GM19455 (cell line): ENCODE results near the gene LMBR1.
"Not testable (repeated sequence)": the region's sequence is repeated elsewhere in the genome, so short reads cannot be mapped to it uniquely, and the experiment has no call there.

ENCODE experiments used
- ATAC-seq: cut with Tn5 transposase; IDR thresholded peaks from one replicate; pipeline ENCODE4 v1.9.1; 2021; ENCODE audit not compliant: unreplicated experiment

Gene LMBR1

DNA sequence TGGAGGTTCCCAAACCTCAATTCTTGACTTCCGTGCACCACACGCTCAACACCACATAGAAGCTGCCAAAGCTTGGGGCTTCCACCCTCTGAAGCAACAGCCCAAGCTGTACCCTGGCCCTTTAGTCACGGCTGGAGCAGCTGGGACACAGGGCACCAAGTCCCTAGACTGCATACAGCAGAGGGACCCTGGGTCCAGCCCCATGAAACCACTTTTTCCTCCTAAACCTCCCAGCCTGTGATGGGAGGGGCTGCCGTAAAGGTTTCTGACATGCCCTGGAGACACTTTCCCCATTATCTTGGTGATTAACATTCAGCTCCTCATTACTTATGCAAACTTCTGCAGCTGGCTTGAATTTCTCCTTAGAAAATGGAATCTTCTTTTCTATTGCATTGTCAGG, 194.5 kb downstream of the LMBR1 start:
- ATAC-seq, result not testable (repeated sequence)

DNA sequence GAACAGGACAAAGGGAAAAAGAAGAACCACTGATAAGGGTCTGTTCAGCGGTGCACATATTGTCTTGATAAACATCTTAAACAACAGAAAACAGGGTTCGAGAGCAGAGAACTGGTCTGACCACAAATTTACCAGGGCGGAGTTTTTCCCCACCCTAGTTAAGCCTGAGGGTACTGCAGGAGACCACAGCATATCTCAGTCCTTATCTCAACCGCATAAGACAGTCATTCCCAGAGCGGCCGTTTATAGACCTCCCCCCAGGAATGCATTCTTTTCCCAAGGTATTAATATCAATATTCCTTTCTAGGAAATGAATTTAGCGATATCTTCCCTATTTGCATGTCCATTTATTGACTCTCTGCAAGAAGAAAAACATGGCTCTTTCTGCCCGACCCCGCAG, 195.7 kb downstream of the LMBR1 start:
- ATAC-seq, result not testable (repeated sequence)

- no peak for ATAC-seq
Observed at GRCh38 chr7:156693627-156694026, 199.4 kb downstream of the LMBR1 start.

DNA sequence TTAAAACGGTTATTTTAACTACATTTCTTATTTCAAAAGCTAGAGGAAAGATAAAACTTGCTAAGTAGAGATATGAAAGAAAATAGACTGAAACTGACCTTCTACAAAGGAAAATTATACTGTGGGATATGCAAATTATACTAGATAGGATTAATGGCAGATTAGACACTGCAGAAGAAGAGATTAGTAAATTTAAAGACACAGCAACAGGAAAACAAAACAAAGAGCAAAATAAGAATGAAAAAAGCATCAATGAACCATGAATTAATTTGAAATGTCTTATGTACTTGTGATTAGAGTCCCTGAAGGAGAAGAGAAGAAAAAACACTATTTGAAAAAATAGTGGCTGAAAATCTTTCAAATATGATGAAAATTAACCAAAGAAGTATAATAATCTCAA, 200.1 kb downstream of the LMBR1 start:
- ATAC-seq, result no peak

DNA sequence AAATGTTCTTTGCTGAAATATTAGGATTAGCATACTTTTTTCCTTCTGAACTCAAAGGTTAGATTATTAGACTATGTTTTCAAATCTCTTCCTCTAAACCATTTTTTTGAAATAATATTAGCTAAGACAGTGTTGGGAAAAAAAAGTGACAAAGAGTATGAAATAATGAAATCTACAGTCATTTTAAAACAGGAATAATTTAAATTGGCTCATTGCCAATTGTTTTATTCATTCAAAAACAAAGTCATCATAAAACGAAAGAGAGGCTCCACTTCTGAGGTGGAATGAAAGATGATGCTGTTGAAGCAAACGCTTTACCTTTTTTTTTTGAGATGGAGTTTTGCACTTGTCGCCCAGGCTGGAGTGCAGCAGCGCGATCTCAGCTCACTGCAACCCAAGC, 201.2 kb downstream of the LMBR1 start:
- ATAC-seq, result no peak

DNA sequence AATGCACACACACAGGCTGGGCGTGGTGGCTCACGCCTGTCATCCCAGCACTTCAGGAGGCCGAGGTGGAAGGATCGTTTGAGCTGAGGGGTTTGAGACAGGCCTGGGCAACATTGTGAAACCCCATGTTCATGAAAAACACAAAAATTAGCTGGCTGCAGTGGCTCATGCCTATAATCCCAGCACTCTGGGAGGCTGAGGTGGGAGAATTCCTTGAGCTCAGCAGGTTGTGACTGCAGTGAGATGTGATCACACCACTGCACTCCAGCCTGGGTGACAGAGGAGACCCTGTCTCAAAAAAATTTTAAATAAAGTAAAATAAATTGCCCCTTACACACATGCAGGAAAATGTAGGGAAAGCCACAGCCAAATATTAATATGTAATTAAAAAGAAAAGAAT, 208.3 kb downstream of the LMBR1 start:
- no peak for ATAC-seq

GRCh38 chr7:156684251-156684650, 208.7 kb downstream of the LMBR1 start:
- ATAC-seq, result no peak

- no peak for ATAC-seq
Observed at GRCh38 chr7:156682928-156683327, 210.1 kb downstream of the LMBR1 start.

GRCh38 chr7:156680281-156680680, 212.7 kb downstream of the LMBR1 start:
- ATAC-seq, result no peak

DNA sequence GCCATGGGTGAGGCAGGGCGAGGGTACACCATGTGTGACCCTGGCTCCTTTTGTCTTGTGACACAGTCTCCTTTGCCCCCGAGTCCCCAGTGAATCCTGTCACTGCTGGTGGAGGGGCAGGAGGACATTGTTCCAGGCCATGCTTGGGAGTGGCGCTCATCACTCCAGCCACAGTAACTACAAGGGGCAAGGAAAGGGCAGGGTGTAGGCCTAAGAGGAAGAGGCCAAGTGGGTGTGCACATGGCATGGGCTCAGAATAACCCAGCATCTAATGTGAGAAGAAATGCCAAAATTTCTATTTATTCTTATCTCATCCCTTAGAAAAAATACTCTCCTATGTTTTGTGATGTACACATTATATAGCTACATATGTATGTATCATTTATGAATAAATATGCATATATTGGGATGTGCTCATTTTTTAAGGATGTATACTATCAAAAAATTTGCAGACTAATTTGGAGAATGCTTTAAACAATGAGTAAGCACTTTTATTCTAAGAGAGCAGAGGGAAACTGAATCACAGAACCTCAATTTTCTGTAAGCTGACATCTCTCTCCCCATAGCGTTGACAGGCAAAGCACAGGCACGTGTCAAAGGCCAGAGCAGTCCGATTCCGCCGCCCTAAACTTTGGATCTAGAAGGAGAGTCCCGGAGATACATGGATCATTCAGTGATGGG, 215.5 kb downstream of the LMBR1 start:
- ATAC-seq, result no peak

- no peak for ATAC-seq
Observed at GRCh38 chr7:156676263-156676662, 216.7 kb downstream of the LMBR1 start.

- ATAC-seq, result no peak
Observed at GRCh38 chr7:156675721-156676120, 217.3 kb downstream of the LMBR1 start.

- no peak for ATAC-seq
Observed at GRCh38 chr7:156673902-156674301, 219.1 kb downstream of the LMBR1 start.

DNA sequence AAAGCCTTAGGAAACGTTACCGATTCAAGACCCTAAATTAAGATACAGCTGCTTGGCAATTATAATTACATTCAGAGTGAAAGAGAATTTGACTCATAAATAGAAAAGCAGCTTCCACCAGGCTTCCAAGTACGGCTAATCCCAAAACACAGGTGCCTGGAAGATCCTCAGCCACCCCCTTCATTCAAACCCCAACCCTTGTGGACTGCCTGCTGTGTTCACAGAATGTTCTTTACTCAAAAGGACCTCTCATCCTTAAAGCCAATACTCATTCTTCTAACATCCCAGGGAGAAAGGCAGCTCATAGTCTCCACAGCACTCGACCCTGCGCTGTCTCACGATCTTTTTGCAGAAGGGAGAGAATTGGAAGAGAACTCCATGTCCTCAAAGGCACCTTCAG, 219.5 kb downstream of the LMBR1 start:
- ATAC-seq, result no peak

GRCh38 chr7:156669035-156669828, 223.8 kb downstream of the LMBR1 start:
- no peak for ATAC-seq

DNA sequence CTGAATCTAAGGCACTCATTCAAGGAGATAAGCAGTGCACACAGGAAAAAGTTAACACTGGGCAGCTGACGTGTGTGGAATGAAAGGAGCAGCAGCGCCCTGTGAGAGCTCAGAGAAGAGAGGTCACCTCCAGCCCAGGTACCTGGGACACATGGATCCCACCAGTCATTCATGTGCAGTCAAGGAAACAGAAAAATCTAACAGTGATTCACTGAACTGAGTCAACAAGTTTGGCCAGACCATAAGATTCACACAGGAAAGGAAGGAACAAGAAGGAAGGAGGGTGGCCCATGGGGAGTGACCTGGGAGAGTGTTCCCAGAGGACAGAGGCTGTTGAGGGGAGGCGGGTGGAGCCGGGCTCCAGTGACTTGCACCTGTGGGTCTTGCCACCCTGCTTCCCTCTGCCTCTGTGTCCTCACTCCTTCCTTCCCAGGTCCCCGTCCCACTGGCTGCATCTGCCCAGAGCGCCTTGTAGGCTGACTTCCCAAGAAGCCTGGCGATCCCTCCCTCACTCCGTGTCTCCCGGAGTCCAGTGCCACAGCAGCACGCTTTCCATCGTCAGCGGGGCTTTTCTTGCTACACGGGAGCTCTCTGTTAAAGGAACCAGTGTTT, 224.7 kb downstream of the LMBR1 start:
- ATAC-seq, result no peak

DNA sequence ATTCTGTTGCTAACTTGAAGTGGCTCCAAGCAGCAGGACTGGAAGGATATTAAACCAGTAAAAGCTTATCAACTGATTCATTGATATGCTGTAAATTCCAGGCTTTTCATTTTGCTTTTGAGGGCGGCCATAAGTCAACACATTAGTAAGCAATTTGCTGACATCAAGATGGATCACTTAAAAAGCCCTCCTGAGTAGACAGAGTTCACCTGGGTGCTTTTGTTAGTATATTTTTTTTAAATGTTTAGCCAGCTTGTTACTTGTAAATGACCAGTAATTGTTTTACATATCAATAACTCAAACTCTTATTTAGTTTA, 225.9 kb downstream of the LMBR1 start:
- no peak for ATAC-seq

DNA sequence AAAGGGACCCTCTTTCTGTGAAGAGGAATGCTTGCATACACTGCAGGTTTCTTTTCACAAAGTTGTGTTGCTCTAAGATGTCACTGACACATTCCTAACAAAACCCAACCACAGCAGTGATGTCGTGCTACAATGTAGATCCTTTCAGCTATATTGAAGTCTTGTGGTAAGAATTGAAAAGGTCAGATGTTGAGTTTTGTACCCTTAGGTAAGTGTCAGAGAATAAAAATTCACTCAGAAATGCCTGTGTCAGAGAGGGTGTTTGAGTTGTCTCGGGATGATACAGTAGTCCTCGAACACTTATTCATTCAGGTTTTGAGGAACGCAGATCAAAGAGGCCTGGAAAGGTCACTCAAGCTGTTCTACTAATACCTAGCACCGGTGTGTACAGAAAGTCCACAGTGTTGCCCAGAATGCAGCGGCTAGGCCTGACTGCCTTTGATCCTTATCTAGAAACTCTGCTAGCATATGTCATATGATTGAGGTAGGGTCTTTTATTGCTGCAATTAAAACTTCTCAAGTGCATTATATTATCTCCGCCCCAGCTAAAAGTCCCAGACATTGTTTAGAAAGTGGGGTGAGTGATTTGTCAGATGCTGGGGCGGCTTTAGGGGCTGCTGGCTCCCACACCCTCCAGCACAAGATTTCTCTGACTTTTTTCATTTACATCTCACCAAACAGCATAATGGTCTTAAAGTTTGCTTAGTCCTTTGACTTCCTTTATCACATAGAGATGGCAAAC, 226.4 kb downstream of the LMBR1 start:
- no peak for ATAC-seq

DNA sequence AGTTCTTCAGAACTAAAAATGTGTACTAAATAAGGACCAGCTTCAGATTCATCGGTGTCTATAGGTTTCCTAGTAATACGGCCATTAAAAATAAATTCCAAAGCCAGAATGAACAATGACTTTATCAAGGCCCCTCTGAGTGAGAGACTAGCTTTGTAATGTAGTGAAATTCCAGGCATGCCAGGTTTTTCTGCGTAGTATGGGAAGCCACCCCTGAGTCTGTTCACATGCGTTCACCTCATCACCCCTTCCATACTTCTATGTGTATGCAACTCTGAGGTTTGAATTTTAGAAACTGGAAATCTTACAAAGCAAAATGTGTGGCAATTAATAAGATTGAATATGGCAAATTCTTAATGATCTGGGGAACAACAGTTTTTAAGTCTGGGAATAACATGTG, 227.9 kb downstream of the LMBR1 start:
- ATAC-seq, result no peak

DNA sequence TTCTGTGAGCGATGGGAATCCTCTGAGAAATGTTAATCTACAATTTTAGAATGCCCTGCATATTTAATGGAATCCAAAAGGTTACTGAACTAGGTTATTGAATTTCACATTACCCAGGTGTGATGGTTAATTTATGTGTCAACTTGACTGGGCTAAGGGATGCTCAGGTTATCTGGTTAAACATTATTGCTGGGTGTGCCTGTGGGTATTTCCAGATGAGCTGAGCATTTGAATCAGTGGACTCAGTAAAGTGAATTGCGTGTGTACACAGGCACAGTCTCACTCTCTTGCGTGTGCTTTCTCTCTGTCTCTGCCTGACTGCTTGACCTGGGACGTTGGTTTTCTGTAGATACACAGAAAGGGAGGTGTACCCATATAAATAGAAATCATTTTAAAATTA, 230.7 kb downstream of the LMBR1 start:
- ATAC-seq, result no peak

DNA sequence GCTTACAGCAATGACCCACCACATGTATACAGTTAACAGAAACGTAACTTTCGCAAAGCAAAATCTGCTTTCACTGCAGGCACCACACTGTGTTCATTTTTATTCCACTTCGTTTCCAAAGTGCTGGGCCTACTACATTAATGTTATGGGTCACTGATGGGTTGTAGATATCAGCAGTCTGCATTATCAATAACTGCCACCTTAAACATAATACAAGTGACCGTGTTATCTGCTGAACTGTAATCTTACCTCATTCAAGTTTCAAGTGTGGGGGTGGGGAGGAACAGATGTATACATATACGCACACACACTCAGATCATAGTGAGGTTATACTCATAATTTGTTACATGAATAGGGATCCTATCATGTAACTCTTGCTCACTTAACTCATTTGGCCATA, 231.3 kb downstream of the LMBR1 start:
- no peak for ATAC-seq

GRCh38 chr7:156659961-156660360, 233.0 kb downstream of the LMBR1 start:
- ATAC-seq, result no peak
